ENCODE data around the gene ST3GAL5. TPM values are rescaled to one million over a fixed set of nuclear protein-coding genes. Genes with fewer than 3 reads are reported as not detected.

ST3GAL5 gene
- total RNA-seq, 1 donor from 2014 or later: 9.9 TPM

GRCh38 chr2:85827879-85828569, 60.8 kb downstream of the ST3GAL5 start:
- H3K4me1 ChIP-seq: peaks cover 2% of the 10 kb centered on the region
- no peak overlapping the region for H3K9ac ChIP-seq
- H3K36me3 ChIP-seq: no peaks in the 10 kb centered on the region
- peak overlapping the region; percentile 14 for H3K4me2 ChIP-seq
- H3K4me3 Mint-ChIP-seq: no peak overlapping the region
- DNase-seq (ENCODE audit: low spot score): no peak
- H3K9me3 ChIP-seq (ENCODE audit: low read depth): no peaks in the 10 kb centered on the region
- no peaks in the 10 kb centered on the region for H3K36me3 Mint-ChIP-seq
- peak overlapping the region; percentile 81 for H3K27ac Mint-ChIP-seq
- no peak overlapping the region for H3K4me3 ChIP-seq
- no peak overlapping the region for H3K27ac ChIP-seq
- no peaks in the 10 kb centered on the region for H3F3A ChIP-seq (ENCODE audit: low read depth)
- peaks cover 10% of the 10 kb centered on the region for H3K27me3 Mint-ChIP-seq (ENCODE audit: insufficient read depth, low read depth)
- H3K79me2 ChIP-seq (ENCODE audit: low read depth): no peaks in the 10 kb centered on the region
- peak overlapping the region; percentile 95 for H2AFZ ChIP-seq (replicated peaks)
- peaks cover 6% of the 10 kb centered on the region for H3K27me3 ChIP-seq
- no peak for TF ChIP-seq EZH2 (IDR thresholded peaks at IDR 0.05)
- TF ChIP-seq EZH2phosphoT487 (IDR thresholded peaks at IDR 0.05): no peak
- TF ChIP-seq CTCF (IDR thresholded peaks at IDR 0.05): no peak
- no peaks in the 10 kb centered on the region for H4K20me1 ChIP-seq (ENCODE audit: low read depth)
- H3K4me1 Mint-ChIP-seq: peaks cover 10% of the 10 kb centered on the region
- no peaks in the 10 kb centered on the region for H3K9me3 Mint-ChIP-seq

- Mint-ChIP-seq H3K4me1 (peaks cover 10% of the 10 kb centered on the region), H3K27ac (peak overlapping the region; percentile 81), H3K4me3 (no peak overlapping the region), H3K27me3 (ENCODE audit: insufficient read depth, low read depth) (peaks cover 10% of the 10 kb centered on the region), H3K9me3 (no peaks in the 10 kb centered on the region), H3K36me3 (no peaks in the 10 kb centered on the region)
- Histone ChIP-seq H3K9me3 (ENCODE audit: low read depth) (no peaks in the 10 kb centered on the region), H3K4me3 (no peak overlapping the region), H3K4me1 (peaks cover 2% of the 10 kb centered on the region), H3K79me2 (ENCODE audit: low read depth) (no peaks in the 10 kb centered on the region), H2AFZ (replicated peaks) (peak overlapping the region; percentile 95), H3K4me2 (peak overlapping the region; percentile 14), H3F3A (ENCODE audit: low read depth) (no peaks in the 10 kb centered on the region), H3K27ac (no peak overlapping the region), H3K36me3 (no peaks in the 10 kb centered on the region), H3K9ac (no peak overlapping the region), H3K27me3 (peaks cover 6% of the 10 kb centered on the region), H4K20me1 (ENCODE audit: low read depth) (no peaks in the 10 kb centered on the region)
- TF ChIP-seq EZH2 (IDR thresholded peaks at IDR 0.05) (no peak), CTCF (IDR thresholded peaks at IDR 0.05) (peak; percentile 87), EZH2phosphoT487 (IDR thresholded peaks at IDR 0.05) (no peak)
- peak; percentile 87 for DNase-seq (ENCODE audit: low spot score)
Observed at GRCh38 chr2:85826990-85827878, 61.6 kb downstream of the ST3GAL5 start.

- Histone ChIP-seq H3K79me2 (ENCODE audit: low read depth) (no peaks in the 10 kb centered on the region), H3K9me3 (ENCODE audit: low read depth) (no peaks in the 10 kb centered on the region), H3K36me3 (no peaks in the 10 kb centered on the region), H3F3A (ENCODE audit: low read depth) (no peaks in the 10 kb centered on the region), H3K4me1 (peaks cover 2% of the 10 kb centered on the region), H3K27me3 (peaks cover 16% of the 10 kb centered on the region), H3K27ac (no peak overlapping the region), H3K4me2 (no peak overlapping the region), H3K4me3 (no peak overlapping the region), H4K20me1 (ENCODE audit: low read depth) (no peaks in the 10 kb centered on the region), H3K9ac (no peak overlapping the region), H2AFZ (replicated peaks) (no peak overlapping the region)
- Mint-ChIP-seq H3K27me3 (ENCODE audit: insufficient read depth, low read depth) (peaks cover 5% of the 10 kb centered on the region), H3K36me3 (no peaks in the 10 kb centered on the region), H3K27ac (no peak overlapping the region), H3K9me3 (no peaks in the 10 kb centered on the region), H3K4me3 (no peak overlapping the region), H3K4me1 (peaks cover 10% of the 10 kb centered on the region)
- no peak for DNase-seq (ENCODE audit: low spot score)
- TF ChIP-seq EZH2 (IDR thresholded peaks at IDR 0.05) (no peak), EZH2phosphoT487 (IDR thresholded peaks at IDR 0.05) (no peak), CTCF (IDR thresholded peaks at IDR 0.05) (no peak)
Observed at GRCh38 chr2:85823951-85824350, 64.8 kb downstream of the ST3GAL5 start.

Data from neural progenitor cell (in vitro differentiated cells).